Sciatic nerve (tissue), 2 donors: ENCODE measurements around the gene ATP6V1G2. TPM values are rescaled to one million over a fixed set of nuclear protein-coding genes. Genes with fewer than 3 reads are reported as not detected.
"Not testable (repeated sequence)": the region's sequence is repeated elsewhere in the genome, so short reads cannot be mapped to it uniquely, and the experiment has no call there.

ENCODE experiments used
- ATAC-seq: fragments of 200-7000 bp; cut with Tn5 transposase; one replicate; pipeline ENCODE4 v1.9.1; 2020; ENCODE audit warnings: mild to moderate bottlenecking, moderate library complexity
- DNase-seq: peaks from one replicate; pipeline ENCODE4 v3.0.0-alpha.2; 2020; ENCODE audit warnings: low spot score
- intact Hi-C: fragments of 100-400 bp; cut with DNase I; formaldehyde crosslinking; loops from one replicate; pipeline ENCODE4 v1.14.2; 2022
- total RNA-seq: library from RNA; stranded (reverse); fragmentation: NEBNext Ultra II Directional; extraction: Animal tissue kit (Norgen Biotek cat#: 25700); gene quantifications from one replicate; pipeline ENCODE4 v1.2.1, GENCODE V29; 2021
- donor health status: DM: no; HTN: no; CAD: no.
- donor health status: DM: no; HTN: no; CAD: no.

The ATP6V1G2 gene
- total RNA-seq, 1 donor from 2014 or later, result 4.8 TPM

GRCh38 chr6:31533455-31533841 lies 13.0 kb downstream of the ATP6V1G2 start:
- intact Hi-C loops, result no loop called here
- no peak for DNase-seq
- ATAC-seq, result no peak

GRCh38 chr6:31532644-31533454 lies 13.6 kb downstream of the ATP6V1G2 start:
- no peak for ATAC-seq
- intact Hi-C loops, result no loop called here

DNA sequence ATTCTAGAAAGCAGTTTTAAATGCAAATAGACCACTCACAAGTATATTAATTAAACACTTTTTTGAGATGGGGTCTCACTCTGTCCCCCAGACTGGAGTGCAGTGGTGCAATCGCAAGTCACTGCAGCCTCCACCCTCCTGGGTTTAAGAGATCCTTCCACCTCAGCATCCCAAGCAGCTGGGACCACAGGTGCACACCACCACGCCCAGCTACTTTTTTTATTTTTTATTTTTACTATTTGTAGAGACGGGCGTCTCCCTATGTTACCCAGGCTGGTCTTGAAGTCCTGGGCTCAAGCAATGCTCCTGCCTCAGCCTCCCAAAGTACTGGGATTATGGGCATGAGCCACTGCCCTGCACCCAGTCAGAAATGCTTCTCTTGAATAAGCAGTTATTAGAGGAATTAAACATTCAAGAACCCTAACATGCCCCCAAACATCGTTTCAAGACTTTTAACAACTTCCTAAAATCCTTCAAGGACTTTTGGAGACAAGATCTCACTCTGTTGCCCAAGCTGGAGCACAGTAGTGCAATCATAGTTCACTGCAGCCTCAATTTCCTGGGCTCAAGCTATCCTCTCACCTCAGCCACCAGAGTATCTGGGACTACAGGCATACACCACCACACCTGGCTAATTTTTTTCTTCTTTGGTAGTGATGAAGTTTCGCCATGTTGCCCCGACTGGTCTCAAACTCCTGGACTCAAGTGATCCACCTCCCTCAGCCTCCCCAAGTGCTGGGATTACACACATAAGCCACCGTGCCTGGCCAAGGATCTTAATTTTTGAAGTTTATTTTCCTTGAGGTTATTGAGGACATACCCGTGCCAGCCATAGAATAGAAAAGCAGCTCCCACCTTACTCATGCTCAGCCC lies 14.4 kb downstream of the ATP6V1G2 start:
- intact Hi-C loops, result no loop called here
- DNase-seq (no peak), ATAC-seq (no peak)

More at GRCh38 chr6:31532644-31533454, 13.6 kb downstream of the ATP6V1G2 start:
- DNase-seq, result no peak

DNA sequence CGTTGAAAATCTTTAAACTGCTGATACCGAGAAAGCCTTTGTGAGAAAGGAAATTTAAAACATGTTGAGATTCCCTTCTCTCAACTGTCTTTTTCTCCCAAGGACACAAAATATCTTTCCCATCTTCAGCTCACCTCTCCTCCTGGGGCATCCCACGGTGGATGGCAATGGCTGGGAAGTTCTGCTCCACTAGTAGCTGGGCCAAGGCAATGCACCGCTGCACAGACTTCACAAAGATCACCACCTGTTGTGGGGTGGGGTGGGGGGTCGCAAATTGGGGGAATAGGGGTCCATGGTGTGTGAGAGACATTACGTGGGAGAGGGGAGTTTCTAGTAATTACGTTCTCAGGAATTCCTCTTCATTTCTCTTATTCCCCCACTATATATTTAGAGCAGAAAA lies 15.2 kb downstream of the ATP6V1G2 start:
- intact Hi-C loops, result no loop called here
- ATAC-seq (no peak), DNase-seq (no peak)

GRCh38 chr6:31530659-31531058 lies 15.7 kb downstream of the ATP6V1G2 start:
- ATAC-seq, result no peak
- intact Hi-C loops, result no loop called here
- DNase-seq, result no peak

DNA sequence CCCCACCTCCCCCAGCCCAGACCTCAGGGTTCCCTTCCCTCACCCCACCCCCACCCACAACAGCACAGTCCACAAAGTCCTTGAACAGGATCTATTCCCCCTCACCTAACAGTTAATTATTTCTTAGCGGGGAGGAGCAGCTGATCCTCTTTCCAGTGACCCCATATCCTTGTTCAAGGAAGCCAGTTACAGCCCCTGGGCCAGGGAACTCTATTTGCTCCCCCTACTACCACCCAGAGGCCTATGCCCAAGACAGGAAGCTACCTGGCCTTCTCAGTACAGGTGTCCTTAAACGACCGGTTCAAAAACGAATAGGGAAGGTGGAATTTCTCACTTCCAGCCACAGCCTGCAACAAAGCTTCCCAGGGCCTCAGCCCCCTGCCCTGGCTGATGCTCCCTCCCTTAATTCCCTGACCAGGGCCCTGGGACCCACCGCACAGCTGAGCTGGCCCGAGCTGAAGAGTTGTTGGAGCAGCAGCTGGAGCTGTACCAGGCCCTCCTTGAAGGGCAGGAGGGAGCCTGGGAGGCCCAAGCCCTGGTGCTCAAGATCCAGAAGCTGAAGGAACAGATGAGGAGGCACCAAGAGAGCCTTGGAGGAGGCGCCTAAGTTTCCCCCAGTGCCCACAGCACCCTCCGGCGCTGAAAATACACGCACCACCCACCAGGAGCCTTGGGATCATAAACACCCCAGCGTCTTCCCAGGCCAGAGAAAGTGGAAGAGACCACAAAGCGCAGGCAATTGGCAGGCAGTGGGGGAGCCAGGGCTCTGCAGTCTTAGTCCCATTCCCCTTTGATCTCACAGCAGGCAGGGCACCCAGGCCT lies 16.9 kb downstream of the ATP6V1G2 start:
- ATAC-seq (no peak), DNase-seq (no peak)
- intact Hi-C loops, result no loop called here

DNA sequence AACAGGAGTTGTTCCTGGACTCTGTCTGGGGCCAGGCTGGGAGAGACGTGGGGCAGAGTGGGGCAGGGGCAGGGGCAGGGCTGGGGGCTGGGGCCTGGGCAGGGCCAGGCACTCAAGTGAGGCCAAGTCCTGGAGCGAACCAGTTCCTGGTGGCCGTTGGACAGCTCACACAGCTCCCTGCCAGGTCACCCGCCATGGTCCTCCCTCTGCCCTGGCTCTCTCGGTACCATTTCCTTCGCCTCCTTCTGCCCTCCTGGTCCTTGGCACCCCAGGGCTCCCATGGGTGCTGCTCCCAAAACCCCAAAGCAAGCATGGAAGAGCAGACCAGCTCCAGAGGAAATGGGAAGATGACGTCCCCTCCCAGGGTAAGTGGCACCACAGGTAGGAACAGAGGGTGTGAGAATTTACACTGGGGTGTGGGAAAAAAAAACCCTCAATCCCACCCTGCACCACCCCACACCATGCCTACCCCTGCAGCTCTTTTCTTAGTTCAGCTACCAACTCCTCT lies 17.5 kb downstream of the ATP6V1G2 start, which contains the start of gene MCCD1:
MCCD1 (plus strand) TSS at position 142 of the 508 bp plus-strand sequence; CDS start at position 195, 53 bp downstream.
- no peak for ATAC-seq
- DNase-seq, result no peak
- intact Hi-C loops, result no loop called here

GRCh38 chr6:31528307-31528777 lies 18.1 kb downstream of the ATP6V1G2 start:
- no peak for ATAC-seq
- DNase-seq, result no peak
- intact Hi-C loops, result no loop called here

GRCh38 chr6:31525932-31526591 lies 20.3 kb downstream of the ATP6V1G2 start:
- intact Hi-C loops, result no loop called here
- DNase-seq (no peak), ATAC-seq (no peak)

- ATAC-seq (no peak), DNase-seq (no peak)
- intact Hi-C loops, result no loop called here
Observed at GRCh38 chr6:31525553-31525931, 20.9 kb downstream of the ATP6V1G2 start.

DNA sequence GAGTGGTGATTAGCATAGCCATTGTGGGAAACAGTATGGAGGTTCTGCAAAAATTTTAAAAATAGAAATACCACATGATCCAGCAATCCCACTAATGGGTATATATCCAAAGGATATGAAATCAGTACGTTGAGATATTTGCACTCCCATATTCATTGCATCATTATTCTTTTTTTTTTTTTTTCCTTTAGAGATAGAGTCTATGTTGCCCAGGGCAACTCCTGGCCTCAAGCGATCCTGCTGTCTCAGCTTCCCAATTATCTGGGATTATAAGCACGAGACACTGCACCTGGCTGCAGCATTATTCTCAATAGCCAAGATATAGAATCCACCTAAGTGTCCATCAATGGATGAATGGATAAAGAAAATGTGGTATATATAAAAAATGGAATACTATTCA lies 24.6 kb downstream of the ATP6V1G2 start:
- intact Hi-C loops, result no loop called here
- ATAC-seq, result no peak
- DNase-seq, result no peak

DNA sequence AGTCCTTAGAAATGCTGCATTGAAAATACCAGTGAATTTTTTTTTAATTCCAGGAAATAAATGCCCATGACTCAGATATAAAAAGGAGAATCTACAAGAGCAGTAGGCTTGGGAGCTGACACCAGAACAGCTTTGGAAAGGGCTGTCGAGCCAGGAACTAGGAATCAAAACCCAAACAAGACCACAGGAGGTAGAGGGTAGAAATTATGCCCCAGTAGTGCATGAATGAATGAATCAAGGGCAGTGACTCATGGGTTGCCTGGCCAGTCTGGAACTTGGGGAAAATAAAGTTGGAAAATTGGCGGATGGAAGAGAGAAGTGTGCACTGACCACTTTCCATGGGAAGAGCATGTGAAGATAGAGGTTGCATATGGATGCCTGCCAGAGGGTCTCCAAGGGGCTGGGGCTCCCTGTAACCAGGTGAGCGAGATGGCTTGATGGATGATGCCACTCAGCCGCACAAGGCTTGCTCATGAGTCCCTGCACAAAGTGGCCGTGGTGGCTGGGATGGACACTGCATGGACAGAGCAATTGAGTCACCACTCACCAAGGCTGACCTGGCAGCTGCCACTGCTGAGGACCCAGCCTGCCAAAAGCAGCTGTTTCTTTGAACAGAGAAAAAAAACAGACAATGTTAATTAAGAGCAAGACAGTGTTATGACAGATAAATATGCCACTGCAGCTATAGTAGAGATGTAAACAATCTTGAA lies 32.8 kb downstream of the ATP6V1G2 start:
- intact Hi-C loops, result no loop called here
- ATAC-seq (no peak), DNase-seq (no peak)

GRCh38 chr6:31510007-31510406 lies 36.4 kb downstream of the ATP6V1G2 start:
- intact Hi-C loops, result no loop called here
- DNase-seq, result no peak
- no peak for ATAC-seq

DNA sequence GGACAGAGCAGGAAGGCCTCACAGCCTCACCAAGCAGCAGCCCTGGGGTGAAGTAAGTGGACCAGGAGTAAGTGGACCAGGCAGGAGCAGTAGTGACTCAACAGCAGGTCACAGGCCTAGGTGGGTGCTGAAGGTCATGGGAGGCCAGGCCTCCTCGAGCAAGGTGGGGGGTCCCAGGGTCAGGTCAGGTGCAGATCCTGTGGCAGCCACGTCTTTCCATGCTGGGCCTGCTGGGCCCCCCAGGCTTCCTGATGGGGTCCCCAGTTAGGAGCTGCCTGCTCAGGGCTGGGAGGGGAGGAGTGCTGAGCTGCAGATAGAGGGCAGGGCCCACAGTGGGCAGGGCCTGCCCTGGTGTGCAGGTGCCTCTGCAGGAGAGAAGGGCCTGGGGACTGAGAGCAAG lies 37.4 kb downstream of the ATP6V1G2 start:
- DNase-seq, intact Hi-C loops: not testable (repeated sequence)
- peak; percentile 30 for ATAC-seq

GRCh38 chr6:31502586-31502985 lies 43.8 kb downstream of the ATP6V1G2 start:
- ATAC-seq, result no peak
- intact Hi-C loops, result no loop called here
- DNase-seq, result no peak

DNA sequence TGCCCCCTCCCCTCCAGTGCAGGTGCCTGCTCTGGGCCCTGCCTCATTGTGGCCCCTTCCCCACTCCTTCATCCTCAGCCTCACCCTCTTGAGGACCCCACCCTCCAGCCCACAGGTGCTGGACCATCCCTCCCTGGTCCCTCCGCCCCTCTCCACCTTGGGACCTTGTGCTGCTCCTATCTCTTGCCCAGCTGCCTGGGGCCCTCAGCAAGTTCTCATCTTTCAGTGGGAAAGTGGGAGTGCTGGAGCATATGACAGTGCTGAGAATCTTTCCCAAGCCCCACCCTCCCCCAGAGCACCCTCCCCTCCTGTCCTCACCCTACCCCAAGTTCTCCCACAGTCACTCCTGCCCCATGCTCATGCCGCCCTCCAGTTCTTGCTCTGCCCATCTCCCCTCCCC lies 46.8 kb downstream of the ATP6V1G2 start:
- ATAC-seq, DNase-seq, intact Hi-C loops: not testable (repeated sequence)

- ATAC-seq, result no peak
Observed at GRCh38 chr6:31498748-31499147, 47.7 kb downstream of the ATP6V1G2 start.

More at GRCh38 chr6:31498748-31499147, 47.7 kb downstream of the ATP6V1G2 start:
- intact Hi-C loops, result no loop called here
- no peak for DNase-seq
